Chondrocyte (in vitro differentiated cells): ENCODE results near the gene GABBR2. TPM values are rescaled to one million over a fixed set of nuclear protein-coding genes. Genes with fewer than 3 reads are reported as not detected.

Experiments used
- DNase-seq: peaks from one replicate; pipeline ENCODE4 v3.0.0; 2021; ENCODE audit warnings: mixed read lengths, low spot score
- H3K27ac Mint-ChIP-seq: one replicate; pipeline ENCODE4 v1.8.0; 2021; ENCODE audit warnings: mild to moderate bottlenecking, moderate library complexity, mixed read lengths; ENCODE audit not compliant: unreplicated experiment
- H3K27me3 Mint-ChIP-seq: 2 replicates; pipeline ENCODE4 v1.8.0; 2021; ENCODE audit warnings: low read depth, mixed read lengths
- H3K36me3 Mint-ChIP-seq: 2 replicates; pipeline ENCODE4 v1.8.0; 2021; ENCODE audit warnings: low read depth, mixed read lengths
- H3K4me1 Mint-ChIP-seq: 2 replicates; pipeline ENCODE4 v1.8.0; 2021; ENCODE audit warnings: low read depth, mild to moderate bottlenecking, mixed read lengths
- H3K4me3 Mint-ChIP-seq: one replicate; pipeline ENCODE4 v1.8.0; 2021; ENCODE audit warnings: mild to moderate bottlenecking, moderate library complexity, mixed read lengths; ENCODE audit not compliant: unreplicated experiment
- H3K9me3 Mint-ChIP-seq: 2 replicates; pipeline ENCODE4 v1.8.0; 2021; ENCODE audit warnings: low read depth, mixed read lengths
- CTCF ChIP-seq: fragments of 200-600 bp; sonication (generic); IDR thresholded peaks from 2 replicates; pipeline ENCODE4 v1.5.0; 2021; ENCODE audit warnings: antibody characterized with exemption, mild to moderate bottlenecking, moderate library complexity
- total RNA-seq: library from RNA; stranded (reverse); gene quantifications from 3 replicates; pipeline ENCODE4 v1.2.1, GENCODE V29; 2021

GABBR2 gene
- total RNA-seq, 1 donor from 2014 or later = 0.12 TPM

GRCh38 chr9:98304381-98304780 is 404.4 kb downstream of the GABBR2 start:
- H3K36me3 Mint-ChIP-seq = no peaks in the 10 kb centered on the region
- no peak for DNase-seq
- TF ChIP-seq CTCF = no peak
- peaks cover 8% of the 10 kb centered on the region for H3K27me3 Mint-ChIP-seq
- H3K4me3 Mint-ChIP-seq = no peak overlapping the region
- H3K27ac Mint-ChIP-seq = no peak overlapping the region
- no peaks in the 10 kb centered on the region for H3K4me1 Mint-ChIP-seq
- no peaks in the 10 kb centered on the region for H3K9me3 Mint-ChIP-seq

GRCh38 chr9:98303633-98304125 is 405.1 kb downstream of the GABBR2 start:
- Mint-ChIP-seq H3K9me3 (no peaks in the 10 kb centered on the region), H3K4me1 (no peaks in the 10 kb centered on the region), H3K36me3 (no peaks in the 10 kb centered on the region), H3K27ac (no peak overlapping the region), H3K4me3 (no peak overlapping the region), H3K27me3 (peaks cover 9% of the 10 kb centered on the region)
- DNase-seq = no peak
- TF ChIP-seq CTCF = no peak

- no peak overlapping the region for H3K27ac Mint-ChIP-seq
- peak; percentile 71 for DNase-seq
- H3K4me3 Mint-ChIP-seq = no peak overlapping the region
- H3K36me3 Mint-ChIP-seq = no peaks in the 10 kb centered on the region
- no peaks in the 10 kb centered on the region for H3K4me1 Mint-ChIP-seq
- H3K27me3 Mint-ChIP-seq = peaks cover 7% of the 10 kb centered on the region
- no peak for TF ChIP-seq CTCF
- H3K9me3 Mint-ChIP-seq = no peaks in the 10 kb centered on the region
Observed at GRCh38 chr9:98302938-98303632, 405.6 kb downstream of the GABBR2 start.

- H3K4me1 Mint-ChIP-seq = no peaks in the 10 kb centered on the region
- TF ChIP-seq CTCF = no peak
- no peaks in the 10 kb centered on the region for H3K9me3 Mint-ChIP-seq
- peaks cover 9% of the 10 kb centered on the region for H3K27me3 Mint-ChIP-seq
- no peak overlapping the region for H3K4me3 Mint-ChIP-seq
- H3K27ac Mint-ChIP-seq = no peak overlapping the region
- no peaks in the 10 kb centered on the region for H3K36me3 Mint-ChIP-seq
- DNase-seq = no peak
Observed at GRCh38 chr9:98302150-98302549, 406.6 kb downstream of the GABBR2 start.

GRCh38 chr9:98300611-98301010 is 408.1 kb downstream of the GABBR2 start:
- Mint-ChIP-seq H3K4me3 (no peak overlapping the region), H3K4me1 (no peaks in the 10 kb centered on the region), H3K36me3 (no peaks in the 10 kb centered on the region), H3K9me3 (no peaks in the 10 kb centered on the region), H3K27ac (no peak overlapping the region), H3K27me3 (peaks cover 13% of the 10 kb centered on the region)
- DNase-seq = no peak
- no peak for TF ChIP-seq CTCF
